HFF-Myc (cell line): ENCODE measurements around the gene GALNT10.

Experiments used
- DNase-seq: peaks from one replicate; pipeline ENCODE4 v3.0.0-alpha.2; 2011; ENCODE audit warnings: low read depth; ENCODE audit errors: extremely low read depth
- H3K4me3 ChIP-seq: replicated peaks from 2 replicates; pipeline ENCODE4 v1.5.1; 2011; ENCODE audit warnings: low read depth, mild to moderate bottlenecking, control low read depth, low read length
- CTCF ChIP-seq: IDR thresholded peaks from 2 replicates; pipeline ENCODE4 v1.5.1; 2012; ENCODE audit warnings: mild to moderate bottlenecking, low read depth, low read length, control low read depth; ENCODE audit errors: missing control alignments

Gene GALNT10

DNA sequence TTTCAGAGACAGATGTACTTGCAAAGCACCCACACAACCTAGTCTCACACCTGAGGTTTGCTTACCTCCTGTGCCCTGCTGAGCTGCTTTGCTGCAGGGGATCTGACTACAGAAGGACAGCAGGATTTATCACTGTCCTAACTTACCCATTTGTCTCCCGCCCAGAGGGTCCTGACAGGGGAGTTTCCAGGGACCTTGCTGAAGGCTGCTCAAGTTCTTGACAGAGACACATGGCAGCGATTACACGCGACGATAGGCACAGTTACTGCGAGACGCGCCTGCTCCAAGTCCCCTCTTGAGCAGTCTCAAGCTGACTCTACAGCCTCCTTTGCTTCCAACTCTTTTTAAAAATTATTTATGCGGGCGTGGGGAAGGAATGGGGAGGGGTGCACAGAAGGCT lies 24.6 kb upstream of the GALNT10 start:
- no peak for DNase-seq
- no peak for TF ChIP-seq CTCF
- H3K4me3 ChIP-seq: no peak overlapping the region

GRCh38 chr5:154166901-154167791 lies 23.4 kb upstream of the GALNT10 start:
- H3K4me3 ChIP-seq: no peak overlapping the region
- no peak for TF ChIP-seq CTCF
- no peak for DNase-seq

GRCh38 chr5:154168395-154168794 lies 22.1 kb upstream of the GALNT10 start:
- no peak overlapping the region for H3K4me3 ChIP-seq
- no peak for DNase-seq
- no peak for TF ChIP-seq CTCF

DNA sequence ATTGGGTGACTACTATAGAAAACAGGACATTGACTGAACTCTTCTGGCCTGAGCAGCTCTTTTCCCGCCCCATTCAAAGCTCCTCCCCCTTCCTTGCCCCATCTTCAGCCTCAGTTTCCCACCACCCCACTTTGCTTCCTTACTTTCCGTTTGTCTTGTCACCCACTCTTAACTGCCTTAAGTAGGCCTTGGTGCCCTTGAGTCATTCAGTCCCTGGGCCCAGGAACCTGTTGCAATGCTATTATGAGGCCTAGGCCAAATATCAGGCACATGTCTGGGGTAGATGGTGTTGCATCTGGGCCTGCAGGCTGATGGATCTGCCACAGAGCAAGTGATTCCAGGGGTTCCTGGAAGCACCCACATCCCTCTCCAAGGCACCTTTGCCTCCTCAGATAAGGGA lies 17.7 kb upstream of the GALNT10 start:
- no peak for DNase-seq
- TF ChIP-seq CTCF: no peak
- no peak overlapping the region for H3K4me3 ChIP-seq

GRCh38 chr5:154174091-154174490 lies 16.4 kb upstream of the GALNT10 start:
- no peak overlapping the region for H3K4me3 ChIP-seq
- TF ChIP-seq CTCF: no peak
- DNase-seq: no peak

GRCh38 chr5:154176181-154176580 lies 14.4 kb upstream of the GALNT10 start:
- no peak overlapping the region for H3K4me3 ChIP-seq
- DNase-seq: no peak
- TF ChIP-seq CTCF: no peak
